GM12892 (cell line): ENCODE data around the gene CNIH1.
"Not testable (repeated sequence)": the region's sequence is repeated elsewhere in the genome, so short reads cannot be mapped to it uniquely, and the experiment has no call there.

ENCODE experiments used
- DNase-seq: peaks from one replicate; pipeline ENCODE4 v3.0.0; 2011; ENCODE audit not compliant: insufficient read length
- FAIRE-seq: peaks from 2 replicates; lab custom pipeline; 2011; peaks lifted over from hg19 to GRCh38; lab: Jason Lieb, UNC
- POLR2A ChIP-seq: IDR thresholded peaks from 2 replicates; pipeline ENCODE4 v1.6.1; 2011; ENCODE audit warnings: low read depth, low read length, control low read depth
- POLR2AphosphoS5 ChIP-seq: IDR thresholded peaks from 2 replicates; pipeline ENCODE4 v1.6.1; 2011; ENCODE audit warnings: low read depth, low read length, control low read depth
- TAF1 ChIP-seq: IDR thresholded peaks from 2 replicates; pipeline ENCODE4 v1.6.1; 2011; ENCODE audit warnings: low read depth, mild to moderate bottlenecking, control low read depth, low read length, borderline replicate concordance

The CNIH1 gene

DNA sequence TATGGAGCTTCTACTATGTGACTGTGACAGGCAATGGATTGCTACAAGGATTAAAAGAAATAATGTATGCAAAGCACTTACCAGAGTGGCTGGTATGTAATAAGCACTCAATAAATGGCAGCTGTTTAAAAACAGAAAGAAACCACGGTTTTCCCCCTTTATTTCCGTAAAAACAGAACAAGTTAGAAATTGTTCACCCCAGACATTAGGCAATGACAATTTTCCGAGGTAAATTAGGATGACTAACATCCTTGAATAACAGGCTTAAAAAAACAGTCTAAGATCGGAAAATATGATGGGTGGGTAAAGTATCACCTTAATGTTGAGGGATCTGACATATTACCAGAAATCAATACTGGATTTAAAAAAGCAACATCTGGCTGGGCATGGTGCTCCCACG, 20.9 kb upstream of the CNIH1 start:
- FAIRE-seq = no peak
- DNase-seq = no peak
- no peak for TF ChIP-seq TAF1
- no peak for TF ChIP-seq POLR2AphosphoS5
- TF ChIP-seq POLR2A = no peak

DNA sequence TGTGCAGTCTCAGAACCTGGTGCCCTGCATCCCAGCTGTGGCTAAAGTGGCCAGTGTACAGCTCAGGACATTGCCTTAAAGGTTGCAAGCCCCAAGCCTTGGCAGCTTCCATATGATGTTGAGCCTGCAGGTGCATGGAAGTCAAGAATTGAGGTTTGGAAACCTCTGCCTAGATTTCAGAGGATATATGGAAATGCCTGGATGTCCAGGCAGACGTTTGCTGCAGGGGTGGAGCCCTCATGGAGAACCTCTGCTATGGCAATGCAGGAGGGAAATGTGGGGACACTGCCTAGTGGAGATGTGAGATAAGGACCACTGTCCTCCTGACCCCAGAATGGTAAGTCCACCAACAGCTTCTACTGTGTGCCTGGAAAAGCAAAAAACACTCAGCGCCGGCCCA, 17.9 kb upstream of the CNIH1 start:
- no peak for TF ChIP-seq POLR2AphosphoS5
- TF ChIP-seq POLR2A = no peak
- no peak for TF ChIP-seq TAF1
- DNase-seq (no peak), FAIRE-seq (no peak)

DNA sequence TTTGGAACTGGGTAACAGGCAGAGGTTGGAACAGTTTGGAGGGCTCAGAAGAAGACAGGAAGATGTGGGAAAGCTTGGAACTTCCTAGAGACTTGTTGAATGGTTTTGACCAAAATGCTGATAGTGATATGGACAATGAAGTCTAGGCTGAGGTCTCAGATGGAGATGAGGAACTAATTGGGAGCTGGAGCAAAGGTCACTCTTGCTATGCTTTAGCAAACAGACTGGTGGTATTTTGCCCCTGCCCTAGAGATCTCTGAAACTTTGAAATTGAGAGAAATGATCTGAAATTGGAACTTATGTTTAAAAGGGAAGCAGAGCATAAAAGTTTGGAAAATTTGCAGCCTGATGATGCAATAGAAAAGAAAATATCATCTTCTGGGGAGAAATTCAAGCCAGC, 17.4 kb upstream of the CNIH1 start:
- not testable (repeated sequence) for FAIRE-seq, DNase-seq

DNA sequence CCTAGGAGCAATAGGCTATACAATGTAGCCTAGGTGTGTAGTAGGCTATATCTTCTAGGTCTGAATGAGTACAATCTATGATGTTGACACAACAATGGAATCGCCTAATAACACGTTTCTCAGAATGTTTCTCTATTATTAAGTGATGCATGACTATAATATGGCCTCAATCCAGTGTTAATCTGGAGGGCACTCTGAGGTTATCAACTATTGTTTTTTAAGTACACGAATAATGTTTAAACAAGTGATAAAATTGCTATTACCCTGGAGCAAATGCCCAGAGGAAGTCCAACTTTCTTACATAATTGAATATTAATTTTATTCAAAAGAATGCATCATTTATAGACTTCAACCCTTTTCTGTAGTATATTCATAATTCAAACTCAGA, 16.4 kb upstream of the CNIH1 start:
- DNase-seq (no peak), FAIRE-seq (no peak)
- TF ChIP-seq POLR2AphosphoS5 = no peak

DNA sequence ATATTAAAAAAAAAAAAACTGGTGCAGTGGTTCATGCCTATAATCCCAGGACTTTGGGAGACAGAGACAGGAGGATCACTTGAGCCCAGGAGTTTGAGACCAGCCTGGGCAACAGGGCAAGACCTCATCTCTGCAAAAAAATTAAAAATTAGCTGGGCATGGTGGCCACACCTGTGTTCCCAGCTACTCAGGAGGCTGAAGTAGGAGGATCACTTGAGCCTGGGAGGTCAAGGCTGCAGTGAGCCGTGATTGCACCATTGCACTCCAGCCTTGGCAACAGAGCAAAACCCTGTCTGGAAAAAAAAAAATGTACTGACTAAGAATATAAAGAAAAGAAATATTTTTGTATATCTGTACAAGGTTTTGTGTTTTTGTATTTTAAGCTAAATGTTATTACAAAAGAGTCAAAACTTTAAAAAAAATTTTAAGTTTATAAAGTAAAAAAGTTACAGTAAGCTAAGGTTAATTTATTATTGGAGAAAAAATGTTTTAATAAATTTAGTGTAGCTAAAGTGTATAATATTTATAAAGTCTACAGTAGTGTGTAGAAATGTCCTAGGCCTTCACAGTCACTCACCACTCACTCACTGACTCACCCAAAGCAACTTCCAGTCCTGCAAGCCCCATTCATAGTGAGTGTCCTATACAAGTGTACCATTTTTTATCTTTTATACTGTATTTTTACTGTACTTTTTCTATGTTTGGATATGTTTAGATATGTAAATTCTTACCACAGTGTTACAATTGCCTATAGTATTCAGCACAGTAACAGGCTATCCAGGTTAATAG, 15.8 kb upstream of the CNIH1 start:
- not testable (repeated sequence) for DNase-seq, FAIRE-seq

DNA sequence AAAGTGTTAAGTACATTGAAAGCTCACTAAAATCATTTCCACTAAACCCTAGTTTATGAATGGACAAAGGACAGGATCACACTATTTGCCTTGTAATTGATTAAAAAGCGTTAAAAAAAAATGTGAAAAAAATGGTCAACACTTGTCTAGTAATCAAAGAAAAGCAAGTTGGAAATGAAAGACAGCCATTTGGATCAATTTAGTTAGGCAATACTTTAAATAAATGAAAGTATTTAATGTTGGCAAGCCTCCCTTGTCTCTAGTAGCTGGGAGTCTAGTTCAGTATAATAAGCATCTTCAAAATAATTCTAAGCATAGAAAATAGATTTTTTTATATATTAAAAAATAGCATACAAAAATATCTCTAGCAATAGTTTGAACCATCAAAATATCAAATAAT, 14.2 kb upstream of the CNIH1 start:
- no peak for TF ChIP-seq POLR2A
- no peak for TF ChIP-seq TAF1
- no peak for TF ChIP-seq POLR2AphosphoS5

DNA sequence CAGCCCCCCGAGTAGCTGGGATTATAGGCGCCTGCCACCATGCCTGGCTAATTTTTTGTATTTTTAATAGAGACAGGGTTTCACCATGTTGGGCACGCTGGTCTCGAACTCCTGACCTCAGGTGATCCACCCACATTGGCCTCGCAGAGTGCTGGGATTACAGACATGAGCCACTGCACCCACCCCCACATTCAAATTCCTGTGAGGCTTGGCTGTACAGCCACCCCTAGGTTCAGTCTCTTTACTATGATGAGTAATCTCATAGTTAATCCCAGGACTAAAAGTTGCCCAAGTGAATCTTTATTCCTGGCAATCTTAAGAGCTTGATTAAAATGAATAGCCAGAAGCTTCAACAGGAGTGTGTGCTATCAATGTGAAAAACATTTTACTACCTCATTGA, 12.8 kb upstream of the CNIH1 start:
- not testable (repeated sequence) for FAIRE-seq, DNase-seq

More for the DNA sequence above, 14.2 kb upstream of the CNIH1 start:
- no peak for DNase-seq
- no peak for FAIRE-seq

DNA sequence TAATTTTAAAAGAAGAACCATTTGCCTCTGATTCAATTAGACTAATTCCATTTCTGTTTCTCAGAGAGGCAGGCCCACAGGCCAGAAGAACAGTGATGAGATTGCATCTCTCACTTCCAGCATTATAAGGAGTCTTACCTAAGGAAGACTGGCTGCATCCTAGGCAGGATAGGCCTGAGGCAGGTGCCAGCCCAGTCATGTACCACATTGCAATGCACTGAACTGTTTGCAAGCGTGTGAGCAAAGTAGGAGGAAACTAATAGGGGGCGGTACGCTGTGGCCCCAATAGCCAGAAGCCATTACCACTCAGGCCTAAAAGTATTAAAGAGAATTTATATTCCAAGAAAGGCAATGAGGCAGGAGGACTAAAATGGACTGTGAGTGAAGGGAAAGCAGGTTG, 12.1 kb upstream of the CNIH1 start:
- TF ChIP-seq POLR2AphosphoS5 = no peak
- no peak for TF ChIP-seq POLR2A

DNA sequence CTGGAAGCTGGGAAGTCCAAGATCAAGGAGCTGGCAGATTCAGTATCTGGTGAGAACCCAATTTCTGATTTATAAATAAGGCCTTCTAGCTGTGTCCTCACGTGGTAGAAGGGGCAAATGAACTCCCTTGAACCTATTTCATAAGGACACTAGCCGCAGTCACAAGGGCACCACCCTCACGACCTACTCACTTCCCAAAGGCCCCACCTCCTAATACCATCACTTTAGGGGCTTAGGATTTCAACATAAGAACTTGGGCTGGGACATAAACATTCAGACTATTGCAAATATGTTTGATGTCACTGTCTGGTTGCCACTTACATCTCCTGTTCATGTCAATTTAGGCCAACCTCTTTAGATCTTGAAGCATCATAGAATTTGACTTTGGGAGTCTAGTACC, 10.8 kb upstream of the CNIH1 start:
- TF ChIP-seq POLR2A (no peak), TAF1 (no peak), POLR2AphosphoS5 (no peak)
- no peak for DNase-seq
- no peak for FAIRE-seq

More for the DNA sequence above, 12.1 kb upstream of the CNIH1 start:
- FAIRE-seq = no peak
- no peak for DNase-seq

DNA sequence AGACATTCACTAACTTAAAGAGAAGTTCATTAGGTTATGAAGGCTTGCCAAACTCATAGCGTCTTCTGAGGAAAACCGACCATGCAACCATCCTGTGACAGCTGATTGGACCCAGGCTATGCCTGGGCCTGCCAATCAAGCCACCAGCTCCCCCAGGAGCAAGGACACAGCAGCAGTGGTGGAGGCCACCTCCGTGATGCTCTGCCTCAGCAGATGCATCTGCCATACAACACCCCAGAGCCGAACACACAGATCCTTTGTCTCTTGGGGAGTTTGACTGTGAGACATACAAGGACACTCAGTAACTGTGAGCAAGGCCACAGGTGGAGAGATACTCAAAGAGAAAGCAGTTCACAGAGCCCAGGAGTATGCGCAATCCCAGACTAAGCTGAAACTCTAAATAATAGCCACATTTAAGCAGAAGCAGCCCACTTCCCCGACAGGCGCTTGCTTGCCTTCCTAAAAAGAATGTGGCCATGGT, 10.0 kb upstream of the CNIH1 start:
- FAIRE-seq (peak; percentile 48), DNase-seq (no peak)
- TF ChIP-seq POLR2AphosphoS5 (no peak), POLR2A (no peak), TAF1 (no peak)

DNA sequence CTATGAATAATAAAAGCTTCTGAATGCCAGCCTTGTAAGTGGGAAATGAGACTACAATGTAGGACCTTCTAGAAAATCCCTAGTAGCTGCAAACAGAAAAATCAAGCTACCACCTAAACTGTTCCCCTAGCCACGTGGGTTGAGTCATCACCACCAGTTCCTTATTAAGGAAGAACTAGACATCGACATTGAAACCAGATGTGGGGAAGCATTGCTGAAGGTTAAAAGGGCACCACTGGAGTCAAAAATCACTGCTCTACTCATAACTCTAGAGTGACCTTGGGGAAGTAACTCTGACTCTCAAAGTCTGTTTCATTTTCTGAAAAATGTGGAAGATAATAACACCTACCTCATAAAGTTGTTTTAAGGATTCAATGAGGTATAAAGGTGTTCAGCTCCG, 9.4 kb upstream of the CNIH1 start:
- peak; percentile 74 for FAIRE-seq
- TF ChIP-seq POLR2AphosphoS5 (no peak), POLR2A (no peak)
- peak; percentile 16 for DNase-seq

DNA sequence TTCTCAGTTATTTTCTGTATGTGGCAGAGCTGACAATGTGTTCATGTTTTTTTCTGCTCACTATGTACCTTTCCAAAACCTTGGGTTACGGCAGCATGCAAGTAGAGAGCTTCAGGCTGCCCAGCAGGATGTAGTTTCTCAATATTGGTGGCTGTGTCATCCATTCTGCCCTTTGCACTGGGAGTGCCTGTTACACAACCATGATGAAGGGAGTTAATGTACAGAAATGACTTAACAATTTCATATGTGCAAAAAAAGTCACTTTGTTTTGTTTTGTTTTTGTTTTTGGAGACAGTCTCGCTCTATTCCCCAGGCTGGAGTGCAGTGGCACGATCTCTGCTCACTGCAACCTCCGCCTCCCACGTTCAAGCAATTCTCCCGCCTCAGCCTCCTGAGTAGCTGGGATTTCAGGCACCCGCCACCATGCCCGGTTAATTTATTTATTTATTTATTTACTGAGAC, 6.1 kb upstream of the CNIH1 start:
- TF ChIP-seq POLR2AphosphoS5 (no peak), POLR2A (no peak), TAF1 (no peak)
- DNase-seq = no peak
- FAIRE-seq = no peak

DNA sequence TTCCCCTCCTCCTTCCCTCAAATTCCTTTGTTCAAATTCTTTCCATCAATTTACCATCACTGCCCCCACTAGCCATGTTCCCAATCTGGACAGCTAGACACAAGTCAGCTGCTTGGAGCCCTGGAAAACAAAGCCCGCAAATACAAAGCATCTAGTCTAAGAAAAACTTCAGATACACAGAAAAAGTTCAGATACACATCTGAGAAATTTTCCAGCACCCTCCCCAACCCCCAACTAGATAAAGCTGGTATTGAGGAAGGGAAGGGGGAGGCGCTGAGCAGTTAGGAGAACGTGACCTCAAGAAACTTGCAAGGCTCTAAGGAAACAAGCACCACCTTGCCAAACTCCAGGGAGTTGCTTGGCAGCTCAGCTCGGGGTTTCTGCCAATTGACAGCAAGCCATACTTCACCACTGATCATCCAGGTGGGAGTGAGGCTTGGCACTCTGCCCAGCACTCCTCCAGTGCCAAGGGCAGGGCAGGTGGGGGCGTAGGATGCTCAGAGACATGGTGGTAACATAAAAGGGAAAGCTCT, 5.1 kb upstream of the CNIH1 start:
- no peak for DNase-seq
- FAIRE-seq = no peak
- TF ChIP-seq TAF1 = no peak
- TF ChIP-seq POLR2AphosphoS5 = no peak
- TF ChIP-seq POLR2A = no peak
